Right lobe of liver (tissue), 6 donors: Measurements from ENCODE around the gene DMWD. TPM values are rescaled to one million over a fixed set of nuclear protein-coding genes. Genes with fewer than 3 reads are reported as not detected.

ENCODE experiments used
- ATAC-seq, 4 donors: fragments of 200-7000 bp; cut with Tn5 transposase; one replicate each; pipeline ENCODE4 v1.9.1; 2020; ENCODE audit warnings: mild to moderate bottlenecking in 4 of 4, moderate library complexity in 4 of 4
- DNase-seq, 3 donors: peaks; one replicate each; pipeline ENCODE4 v3.0.0-alpha.2; 2020
- H3K27ac ChIP-seq, 3 donors: fragments of 200-600 bp; one replicate each; pipeline ENCODE4 v1.8.0; 2022
- H3K27me3 ChIP-seq, 2 donors: fragments of 200-600 bp; one replicate each; pipeline ENCODE4 v1.8.0; 2022
- H3K36me3 ChIP-seq, 4 donors: fragments of 200-600 bp; sonication (generic) in 1 of 4; one replicate each; pipeline versions ENCODE4 v1.5.1 to v1.8.0; 2017 to 2022; ENCODE audit warnings: control low read depth in 1 of 4
- H3K4me1 ChIP-seq, 4 donors: fragments of 200-600 bp; sonication (generic) in 1 of 4; one replicate each; pipeline versions ENCODE4 v1.5.1 to v1.8.0; 2017 to 2022; ENCODE audit warnings: control low read depth in 1 of 4
- H3K4me3 ChIP-seq, 3 donors: fragments of 200-600 bp; one replicate each; pipeline ENCODE4 v1.8.0; 2022
- H3K9me3 ChIP-seq, 4 donors: fragments of 200-600 bp; sonication (generic) in 1 of 4; one replicate each; pipeline versions ENCODE4 v1.5.1 to v1.8.0; 2017 to 2022; ENCODE audit warnings: control low read depth in 1 of 4
- CTCF ChIP-seq, 4 donors: fragments of 200-600 bp in 3 of 4; fragments of 450-650 bp in 1 of 4; IDR thresholded peaks; one replicate each; pipeline versions ENCODE4 v1.5.1 to v1.8.0; 2016 to 2022; ENCODE audit warnings: antibody characterized with exemption in 4 of 4, mild to moderate bottlenecking in 2 of 4
- POLR2A ChIP-seq: fragments of 450-650 bp; IDR thresholded peaks from one replicate; pipeline ENCODE4 v1.6.1; 2017; ENCODE audit warnings: antibody characterized with exemption, mild to moderate bottlenecking
- WGBS: methylation state at CpG from one replicate; pipeline ENCODE4 v1.1.6; 2018; ENCODE audit warnings: low coverage, low lambda C conversion rate; ENCODE audit not compliant: insufficient coverage; ENCODE audit errors: missing lambda C conversion rate; 5-methylcytosine and 5-hydroxymethylcytosine counted together
- intact Hi-C, 2 donors: fragments of 100-400 bp; cut with DNase I; formaldehyde crosslinking; loops; one replicate each; pipeline versions ENCODE4 v1.11.2 to v1.14.1; 2022
- total RNA-seq, 6 experiments: library from RNA; depleted of rRNA in 2 of 6; stranded (reverse); fragments of >200 nt in 2 of 6; fragmentation: NEBNext Ultra II Directional in 3 of 6; extraction: Animal tissue kit (Norgen Biotek cat#: 25700) in 3 of 6; gene quantifications; one replicate each; pipeline versions ENCODE4 v1.1.0 to v1.2.4, GENCODE V29; 2016 to 2023
- donor health status: DM: no; HTN: yes; CAD: no.
- donor health status: DM: no; HTN: no; CAD: no.
- donor health status: DM: no; HTN: no; CAD: no.
- donor health status: DM: no; HTN: yes; CAD: no.
- donor health status: DM: no; HTN: yes; CAD: no.

DMWD gene
- total RNA-seq, 6 experiments from 2014 or later, result 8.3 to 14.3 (median 11.9) TPM

- H3K9me3 ChIP-seq, result no peaks in the 10 kb centered on the region
- intact Hi-C loops, result no loop called here
- no peak for DNase-seq
These were observed 25.7 kb downstream of the DMWD start for GRCh38 chr19:45766869-45767346.

GRCh38 chr19:45766296-45766868 is 26.3 kb downstream of the DMWD start:
- DNase-seq (no peak), ATAC-seq (no peak)
- peak overlapping the region in 2 of 3 donors; percentile 80 to 91 for H3K4me3 ChIP-seq
- WGBS, result no CpG with 5 or more reads among the region's 17 CpGs
- H3K4me1 ChIP-seq, result peaks cover 0 to 12% (median 3%) of the 10 kb centered on the region in 4 donors
- intact Hi-C loops, result no loop called here
- no peak for TF ChIP-seq POLR2A
- no peak for TF ChIP-seq CTCF (IDR thresholded peaks at IDR 0.05)
- H3K36me3 ChIP-seq, result no peaks in the 10 kb centered on the region
- no peaks in the 10 kb centered on the region for H3K9me3 ChIP-seq
- no peaks in the 10 kb centered on the region for H3K27me3 ChIP-seq
- peak overlapping the region; percentile 86 to 97 (median 92) for H3K27ac ChIP-seq

More at GRCh38 chr19:45766869-45767346, 25.7 kb downstream of the DMWD start:
- H3K4me3 ChIP-seq, result peak overlapping the region; percentile 76 to 91 (median 80)
- H3K27ac ChIP-seq, result peak overlapping the region; percentile 86 to 97 (median 92)
- 28% methylated on average over 3 of the region's 24 CpGs for WGBS
- H3K36me3 ChIP-seq, result no peaks in the 10 kb centered on the region
- ATAC-seq, result no peak
- H3K4me1 ChIP-seq, result peaks cover 0 to 17% (median 5%) of the 10 kb centered on the region in 4 donors
- no peaks in the 10 kb centered on the region for H3K27me3 ChIP-seq
- TF ChIP-seq CTCF (IDR thresholded peaks at IDR 0.05), result no peak
- TF ChIP-seq POLR2A, result no peak

GRCh38 chr19:45765702-45766295 is 26.8 kb downstream of the DMWD start:
- H3K4me3 ChIP-seq, result no peak overlapping the region
- intact Hi-C loops, result no loop called here
- H3K4me1 ChIP-seq, result peaks cover 0 to 9% (median 0%) of the 10 kb centered on the region in 4 donors
- TF ChIP-seq POLR2A (no peak), CTCF (IDR thresholded peaks at IDR 0.05) (no peak)
- DNase-seq (peak in 1 of 3 donors; percentile 57), ATAC-seq (no peak)
- H3K36me3 ChIP-seq, result no peaks in the 10 kb centered on the region
- no peaks in the 10 kb centered on the region for H3K27me3 ChIP-seq
- WGBS, result 79% methylated on average over 13 of the region's 23 CpGs
- no peak overlapping the region for H3K27ac ChIP-seq
- H3K9me3 ChIP-seq, result no peaks in the 10 kb centered on the region

- no peak for ATAC-seq
- H3K4me1 ChIP-seq, result peaks cover 0 to 9% (median 0%) of the 10 kb centered on the region in 4 donors
- H3K27ac ChIP-seq, result no peak overlapping the region
These were observed 27.5 kb downstream of the DMWD start for GRCh38 chr19:45764945-45765701.

More at GRCh38 chr19:45764945-45765701, 27.5 kb downstream of the DMWD start:
- intact Hi-C loops, result no loop called here
- Histone ChIP-seq H3K9me3 (no peaks in the 10 kb centered on the region), H3K4me3 (no peak overlapping the region), H3K27me3 (no peaks in the 10 kb centered on the region), H3K36me3 (no peaks in the 10 kb centered on the region)
- no peak for DNase-seq
- 40% methylated on average over 12 of the region's 21 CpGs for WGBS
- TF ChIP-seq CTCF (IDR thresholded peaks at IDR 0.05) (no peak), POLR2A (no peak)
